Effector memory CD4-positive, alpha-beta T cell (primary cell): ENCODE measurements around the gene ARHGEF4.

Experiments
- DNase-seq, 3 donors: peaks; one replicate each; pipeline ENCODE4 v3.0.0-alpha.2; 2020
- H3K27ac ChIP-seq: 2 replicates; pipeline ENCODE4 v1.7.0; 2013; ENCODE audit warnings: mild to moderate bottlenecking, low read length, moderate library complexity; ENCODE audit not compliant: insufficient read depth, poor library complexity, severe bottlenecking
- H3K27me3 ChIP-seq: replicated peaks from 2 replicates; pipeline ENCODE4 v1.7.0; 2013; ENCODE audit warnings: mild to moderate bottlenecking, low read length; ENCODE audit not compliant: insufficient read depth, control insufficient read depth, poor library complexity, severe bottlenecking
- H3K36me3 ChIP-seq: 2 replicates; pipeline ENCODE4 v1.7.0; 2013; ENCODE audit warnings: mild to moderate bottlenecking, low read length, moderate library complexity; ENCODE audit not compliant: control insufficient read depth, insufficient read depth
- H3K4me1 ChIP-seq: 2 replicates; pipeline ENCODE4 v1.7.0; 2013; ENCODE audit warnings: low read length, mild to moderate bottlenecking; ENCODE audit not compliant: control insufficient read depth, insufficient read depth, poor library complexity, severe bottlenecking
- H3K4me3 ChIP-seq: 2 replicates; pipeline ENCODE4 v1.7.0; 2013; ENCODE audit warnings: low read length, low read depth, mild to moderate bottlenecking; ENCODE audit not compliant: insufficient read depth, poor library complexity, severe bottlenecking
- H3K9me3 ChIP-seq: 2 replicates; pipeline ENCODE4 v1.7.0; 2013; ENCODE audit warnings: mild to moderate bottlenecking, low read length, moderate library complexity; ENCODE audit not compliant: control insufficient read depth

Gene ARHGEF4

DNA sequence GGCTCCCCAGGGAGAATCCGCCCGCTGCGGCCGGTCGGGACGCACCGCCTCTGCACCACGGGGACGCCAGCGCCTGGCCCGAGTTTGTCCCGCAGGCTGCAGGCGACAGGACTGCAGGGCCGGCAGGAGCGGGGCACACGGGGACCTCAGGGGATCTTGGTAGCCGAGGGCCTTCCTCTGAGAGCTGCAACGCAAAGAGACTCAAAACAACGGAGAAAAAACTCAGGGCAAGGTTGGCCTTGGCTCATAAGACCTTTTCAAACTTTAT lies 79.7 kb downstream of the ARHGEF4 start:
- no peaks in the 10 kb centered on the region for H3K27me3 ChIP-seq
- no peaks in the 10 kb centered on the region for H3K9me3 ChIP-seq
- no peak for DNase-seq

DNA sequence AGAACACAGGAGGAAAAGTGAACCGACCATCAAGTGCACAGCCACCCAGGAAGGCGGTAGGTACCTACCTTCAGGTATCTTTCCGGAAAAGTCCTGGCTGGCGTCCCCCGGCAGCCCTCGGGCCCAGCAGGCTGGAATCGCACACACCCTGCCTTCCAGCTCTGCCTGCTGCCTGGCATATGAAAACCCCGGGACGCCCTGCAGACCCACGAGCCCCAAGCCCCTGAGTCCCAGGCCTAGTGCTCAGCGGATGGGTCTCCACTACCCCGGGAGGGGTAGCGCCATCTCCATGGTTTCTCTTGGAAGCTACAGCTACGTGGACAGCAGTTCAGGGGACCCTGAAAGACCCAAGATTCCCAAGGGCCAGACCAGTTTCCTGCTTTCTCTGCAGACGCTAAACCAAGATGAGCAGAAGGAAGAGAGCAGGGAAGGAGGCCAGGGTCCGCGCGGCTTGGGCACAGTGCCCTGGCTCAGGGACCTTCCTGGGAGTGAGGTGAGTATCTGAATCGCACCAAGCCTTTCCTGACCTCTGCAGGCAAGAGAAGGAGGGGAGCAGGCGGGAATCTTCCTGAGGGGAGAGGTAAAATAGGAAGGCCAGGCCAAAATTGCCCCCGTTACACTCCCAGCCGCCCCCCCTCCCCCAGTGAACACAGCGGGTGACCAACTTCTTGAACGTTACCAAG lies 80.4 kb downstream of the ARHGEF4 start:
- Histone ChIP-seq H3K9me3 (no peaks in the 10 kb centered on the region), H3K4me1 (no peaks in the 10 kb centered on the region), H3K27ac (no peak overlapping the region), H3K27me3 (no peaks in the 10 kb centered on the region), H3K4me3 (no peak overlapping the region), H3K36me3 (no peaks in the 10 kb centered on the region)
- DNase-seq, result no peak

More for the DNA sequence above, 79.7 kb downstream of the ARHGEF4 start:
- H3K27ac ChIP-seq, result no peak overlapping the region
- no peaks in the 10 kb centered on the region for H3K4me1 ChIP-seq
- no peaks in the 10 kb centered on the region for H3K36me3 ChIP-seq
- H3K4me3 ChIP-seq, result no peak overlapping the region

DNA sequence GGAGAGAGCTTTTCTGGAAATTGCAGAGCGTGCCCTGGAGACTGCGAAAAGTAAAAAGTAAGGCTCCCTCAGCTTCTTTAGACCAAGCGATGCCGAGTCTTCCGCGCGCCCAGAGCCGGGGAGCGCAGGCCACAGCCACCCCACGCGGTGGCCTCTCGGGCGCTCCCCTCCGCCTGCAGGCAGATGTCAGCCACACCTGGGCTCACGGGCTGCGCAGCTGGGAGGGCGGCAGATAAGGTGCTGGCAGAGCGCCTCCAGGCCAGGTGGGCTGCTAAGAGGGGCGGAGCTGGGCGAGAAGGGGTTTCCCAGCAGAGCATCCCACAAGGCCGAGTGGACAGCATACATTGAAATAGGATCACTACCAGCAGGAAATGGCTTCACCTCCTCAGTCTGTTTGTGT lies 81.7 kb downstream of the ARHGEF4 start:
- no peak overlapping the region for H3K4me3 ChIP-seq
- H3K36me3 ChIP-seq, result no peaks in the 10 kb centered on the region
- H3K4me1 ChIP-seq, result no peaks in the 10 kb centered on the region
- H3K27me3 ChIP-seq, result no peaks in the 10 kb centered on the region
- H3K27ac ChIP-seq, result no peak overlapping the region
- no peak for DNase-seq
- H3K9me3 ChIP-seq, result no peaks in the 10 kb centered on the region

DNA sequence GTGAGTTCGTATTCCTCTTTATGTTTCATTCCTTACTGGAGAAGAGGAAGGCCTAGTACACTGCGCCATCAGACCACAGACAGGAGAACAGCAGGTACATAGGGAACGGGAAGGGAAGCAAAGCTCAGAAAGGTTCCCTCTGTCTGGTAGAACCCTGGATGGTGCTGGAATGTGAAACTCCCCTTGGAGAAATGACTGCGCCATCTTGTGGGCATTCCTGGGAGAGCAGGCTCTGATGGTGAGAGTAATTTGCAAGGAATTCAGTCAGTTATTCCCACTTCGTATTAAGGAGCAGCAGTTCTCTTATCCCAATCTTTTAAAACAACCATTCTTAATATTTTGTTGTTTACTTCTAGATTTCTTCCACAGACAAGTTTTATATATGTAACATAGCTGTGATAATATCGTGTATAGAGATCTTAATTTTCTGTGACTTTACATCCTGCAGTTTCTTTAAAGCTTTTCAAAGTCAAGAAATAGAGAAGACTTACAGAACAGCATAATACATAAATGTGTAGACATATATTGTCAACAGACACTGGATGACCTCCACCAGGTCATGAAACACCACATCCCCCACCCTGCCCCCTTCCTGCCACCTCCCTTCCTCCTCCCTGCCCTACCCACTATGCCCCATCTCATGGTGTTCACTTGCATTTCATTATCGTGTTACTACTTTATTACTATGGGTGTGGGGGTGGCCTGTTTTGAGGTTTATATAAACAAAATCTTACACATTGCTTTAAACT lies 83.9 kb downstream of the ARHGEF4 start:
- Histone ChIP-seq H3K4me3 (no peak overlapping the region), H3K27me3 (no peaks in the 10 kb centered on the region)
- DNase-seq, result peak; percentile 12 to 35 (median 18)

DNA sequence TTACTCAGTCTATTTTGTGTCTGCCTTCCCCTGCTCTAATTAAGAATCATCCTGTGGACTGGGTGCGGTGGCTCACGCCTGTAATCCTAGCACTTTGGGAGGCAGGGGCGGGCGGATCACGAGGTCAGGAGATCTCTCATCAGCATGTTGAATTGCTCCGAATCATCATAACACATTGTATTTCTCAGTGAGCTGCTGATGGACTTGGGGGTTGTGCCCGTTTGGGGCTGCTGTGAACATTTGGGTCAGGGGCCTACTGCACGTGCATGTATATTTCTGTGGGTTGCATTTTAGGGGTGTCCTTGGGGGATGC lies 84.4 kb downstream of the ARHGEF4 start:
- H3K4me1 ChIP-seq, result no peaks in the 10 kb centered on the region
- H3K9me3 ChIP-seq, result no peaks in the 10 kb centered on the region
- H3K27ac ChIP-seq, result no peak overlapping the region
- no peaks in the 10 kb centered on the region for H3K27me3 ChIP-seq
- H3K36me3 ChIP-seq, result no peaks in the 10 kb centered on the region
- no peak overlapping the region for H3K4me3 ChIP-seq
- no peak for DNase-seq

More for the DNA sequence above, 83.9 kb downstream of the ARHGEF4 start:
- H3K9me3 ChIP-seq, result no peaks in the 10 kb centered on the region
- no peak overlapping the region for H3K27ac ChIP-seq
- H3K36me3 ChIP-seq, result no peaks in the 10 kb centered on the region
- no peaks in the 10 kb centered on the region for H3K4me1 ChIP-seq

DNA sequence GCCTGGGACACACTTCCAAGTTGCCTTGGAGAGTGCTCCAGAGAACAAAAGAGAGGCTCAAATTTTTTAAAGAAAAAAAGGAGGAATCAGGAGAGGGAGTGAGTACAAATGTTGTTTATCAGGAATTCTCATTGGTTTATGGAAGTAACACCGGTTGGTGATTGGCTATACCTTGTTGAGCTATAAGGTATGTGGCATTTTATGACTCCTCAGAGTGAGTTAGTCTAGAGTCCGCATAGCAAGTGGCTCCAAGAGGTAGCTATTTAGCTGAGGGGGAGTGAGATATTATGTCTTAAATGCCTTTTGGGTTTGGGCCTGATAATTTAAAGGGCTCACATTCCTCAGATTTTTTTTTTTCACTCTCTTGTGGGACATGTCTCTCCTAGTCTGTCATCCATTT lies 85.7 kb downstream of the ARHGEF4 start:
- H3K36me3 ChIP-seq, result no peaks in the 10 kb centered on the region
- no peaks in the 10 kb centered on the region for H3K27me3 ChIP-seq
- H3K27ac ChIP-seq, result no peak overlapping the region
- H3K4me1 ChIP-seq, result no peaks in the 10 kb centered on the region
- H3K4me3 ChIP-seq, result no peak overlapping the region
- no peaks in the 10 kb centered on the region for H3K9me3 ChIP-seq
- DNase-seq, result no peak

DNA sequence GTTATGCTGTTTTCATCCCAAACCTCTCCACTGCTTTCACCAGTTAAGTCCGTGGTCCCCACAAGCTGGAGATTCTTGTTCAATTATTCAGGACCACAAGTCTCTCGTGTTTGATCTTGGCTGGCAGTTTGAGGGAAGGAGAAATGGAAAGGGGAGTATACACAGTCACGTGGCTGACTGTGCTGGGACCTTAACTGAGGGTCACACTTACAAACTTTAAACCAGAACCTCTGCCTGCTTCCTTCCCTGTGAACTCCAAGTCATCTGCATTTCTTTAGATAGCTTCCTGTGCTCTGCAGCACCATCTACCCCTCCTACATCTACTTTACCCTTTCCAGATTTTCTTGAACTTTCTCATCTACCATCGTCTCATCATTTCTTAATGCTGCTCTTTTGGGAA lies 91.7 kb downstream of the ARHGEF4 start:
- H3K27me3 ChIP-seq, result no peaks in the 10 kb centered on the region
- H3K4me3 ChIP-seq, result no peak overlapping the region
- H3K9me3 ChIP-seq, result no peaks in the 10 kb centered on the region
- no peaks in the 10 kb centered on the region for H3K4me1 ChIP-seq
- no peak overlapping the region for H3K27ac ChIP-seq
- H3K36me3 ChIP-seq, result no peaks in the 10 kb centered on the region
- no peak for DNase-seq

DNA sequence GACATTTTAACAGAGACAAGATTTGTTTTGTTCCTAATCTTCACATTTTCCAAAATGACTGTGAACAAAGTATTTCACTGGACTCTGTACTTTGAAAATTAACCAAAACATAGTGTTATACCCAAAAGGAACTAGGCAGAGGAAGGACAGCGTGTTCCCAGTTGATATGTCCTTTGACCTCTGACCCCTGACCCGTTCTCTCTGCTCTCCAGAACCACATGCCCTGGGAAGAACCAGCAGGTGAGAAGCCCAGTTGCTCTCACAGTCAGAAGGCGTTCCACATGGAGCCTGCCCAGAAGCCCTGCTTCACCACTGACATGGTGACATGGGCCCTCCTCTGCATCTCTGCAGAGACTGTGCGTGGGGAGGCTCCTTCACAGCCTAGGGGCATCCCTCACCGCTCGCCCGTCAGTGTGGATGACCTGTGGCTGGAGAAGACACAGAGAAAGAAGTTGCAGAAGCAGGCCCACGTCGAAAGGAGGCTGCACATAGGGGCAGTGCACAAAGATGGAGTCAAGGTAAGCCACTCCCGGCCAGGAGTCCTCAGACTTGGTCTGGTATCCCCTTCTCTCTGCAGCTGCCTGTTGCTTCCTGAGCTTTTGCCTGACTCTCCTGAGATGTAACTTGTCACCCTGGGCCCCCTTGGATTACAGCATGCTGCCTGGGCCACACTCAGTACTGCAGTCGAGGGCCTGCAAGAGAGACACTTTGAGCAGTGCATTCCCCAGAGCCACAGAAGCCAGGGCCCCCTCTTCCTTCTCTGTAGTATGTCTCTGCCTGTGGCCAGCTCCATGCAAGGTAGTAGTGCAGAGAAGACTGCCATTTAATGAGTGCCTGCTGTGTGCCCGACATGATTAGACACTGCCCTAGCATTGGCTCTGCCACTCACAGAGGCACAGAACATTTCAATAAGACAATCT lies 94.3 kb downstream of the ARHGEF4 start:
- Histone ChIP-seq H3K9me3 (no peaks in the 10 kb centered on the region), H3K27ac (no peak overlapping the region), H3K4me3 (no peak overlapping the region), H3K36me3 (no peaks in the 10 kb centered on the region), H3K4me1 (no peaks in the 10 kb centered on the region), H3K27me3 (no peaks in the 10 kb centered on the region)
- DNase-seq, result no peak

DNA sequence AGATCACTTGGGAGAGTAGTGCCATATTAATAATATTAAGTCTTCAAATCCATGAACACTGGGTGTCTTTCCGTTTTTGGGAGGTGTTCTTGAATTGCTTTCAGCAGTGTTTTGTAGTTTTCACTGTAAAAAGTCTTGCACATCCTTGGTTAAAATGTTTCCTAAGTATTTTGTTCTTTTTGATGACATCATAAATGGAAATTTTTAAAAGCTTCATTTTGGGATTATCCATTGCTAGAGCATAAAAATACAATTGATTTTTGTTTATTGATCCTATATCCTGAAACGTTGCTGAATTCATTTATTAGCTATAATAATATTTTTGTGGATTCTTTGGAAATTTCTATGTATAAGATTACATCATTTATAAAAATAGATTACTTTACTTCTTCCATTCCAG lies 96.8 kb downstream of the ARHGEF4 start:
- Histone ChIP-seq H3K4me3 (no peak overlapping the region), H3K27me3 (no peaks in the 10 kb centered on the region)
- no peak for DNase-seq

DNA sequence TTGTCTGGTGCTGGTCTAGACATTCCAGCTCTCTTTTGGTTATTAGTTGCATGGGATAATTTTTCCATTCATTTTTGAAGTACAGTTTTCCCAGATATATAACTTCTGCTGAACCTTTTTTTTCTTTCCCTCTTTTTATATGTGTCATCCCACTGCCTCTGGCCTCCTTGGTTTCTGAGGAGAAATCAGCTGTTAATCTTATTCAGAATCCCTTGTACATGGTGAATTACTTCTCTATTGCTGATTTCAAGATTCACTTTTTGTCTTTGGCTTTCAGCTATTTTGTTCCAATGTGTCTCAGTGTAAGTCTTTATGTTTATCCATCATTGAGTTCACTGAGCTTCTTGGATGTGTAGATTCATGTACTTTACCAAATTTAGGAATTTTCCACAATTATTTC lies 99.7 kb downstream of the ARHGEF4 start:
- Histone ChIP-seq H3K9me3 (no peaks in the 10 kb centered on the region), H3K4me1 (no peaks in the 10 kb centered on the region), H3K27me3 (no peaks in the 10 kb centered on the region), H3K36me3 (no peaks in the 10 kb centered on the region), H3K4me3 (no peak overlapping the region), H3K27ac (no peak overlapping the region)
- DNase-seq, result no peak

More for the DNA sequence above, 96.8 kb downstream of the ARHGEF4 start:
- Histone ChIP-seq H3K27ac (no peak overlapping the region), H3K9me3 (no peaks in the 10 kb centered on the region), H3K4me1 (no peaks in the 10 kb centered on the region), H3K36me3 (no peaks in the 10 kb centered on the region)
